Upper lobe of left lung (tissue), 6 donors: ENCODE measurements around the gene CD200R1L. TPM values are rescaled to one million over a fixed set of nuclear protein-coding genes. Genes with fewer than 3 reads are reported as not detected.

ENCODE experiments used
- ATAC-seq, 2 donors: fragments of 200-7000 bp; cut with Tn5 transposase; one replicate each; pipeline ENCODE4 v1.9.1; 2022; ENCODE audit warnings: mild to moderate bottlenecking in 2 of 2, moderate library complexity in 2 of 2; ENCODE audit not compliant: low FRiP score in 2 of 2
- DNase-seq, 2 donors: peaks; one replicate each; pipeline ENCODE4 v3.0.0-alpha.2; 2019 to 2020
- H3K27ac ChIP-seq, 4 donors: fragments of 200-600 bp; sonication (generic); one replicate each; pipeline ENCODE4 v1.5.1; 2016 to 2019
- H3K27me3 ChIP-seq, 4 donors: fragments of 200-600 bp; sonication (generic); one replicate each; pipeline ENCODE4 v1.5.1; 2017 to 2019
- H3K36me3 ChIP-seq, 4 donors: fragments of 200-600 bp; sonication (generic); one replicate each; pipeline ENCODE4 v1.5.1; 2016 to 2019
- H3K4me1 ChIP-seq, 4 donors: fragments of 200-600 bp; sonication (generic); one replicate each; pipeline ENCODE4 v1.5.1; 2018 to 2019
- H3K4me3 ChIP-seq, 4 donors: fragments of 200-600 bp; sonication (generic); one replicate each; pipeline ENCODE4 v1.5.1; 2017 to 2019; ENCODE audit warnings: mild to moderate bottlenecking in 2 of 4, moderate library complexity in 1 of 4
- H3K9me3 ChIP-seq, 4 donors: fragments of 200-600 bp; sonication (generic); one replicate each; pipeline ENCODE4 v1.5.1; 2018 to 2019
- EP300 ChIP-seq, 4 donors: sonication (generic); formaldehyde crosslinking; IDR thresholded peaks; one replicate each; pipeline ENCODE4 v1.5.1; 2017; ENCODE audit warnings: antibody characterized with exemption in 4 of 4, control low read depth in 2 of 4
- POLR2A ChIP-seq, 4 donors: fragments of 450-650 bp; IDR thresholded peaks; one replicate each; pipeline ENCODE4 v1.5.1; 2016 to 2017; ENCODE audit warnings: antibody characterized with exemption in 4 of 4, mild to moderate bottlenecking in 2 of 4
- POLR2AphosphoS5 ChIP-seq, 2 donors: sonication (generic); formaldehyde crosslinking; IDR thresholded peaks; one replicate each; pipeline ENCODE4 v1.5.1; 2017; ENCODE audit warnings: antibody characterized with exemption in 2 of 2
- WGBS, 2 donors: methylation state at CpG; one replicate each; pipeline ENCODE4 v1.1.5; 2017 to 2018; 5-methylcytosine and 5-hydroxymethylcytosine counted together
- total RNA-seq, 6 donors: library from RNA; depleted of rRNA in 4 of 6; stranded (reverse); fragments of >200 nt in 4 of 6; gene quantifications; one replicate each; pipeline versions ENCODE4 v1.1.0 to v1.2.1, GENCODE V29; 2016 to 2021
- TF ChIP-seq, protein P1 (sequence below), 6 experiments: fragments of 450-650 bp in 4 of 6; fragments of 200-600 bp in 2 of 6; sonication (generic) in 2 of 6; IDR thresholded peaks; one replicate each; pipeline ENCODE4 v1.5.1; 2016 to 2019; ENCODE audit warnings: antibody characterized with exemption in 6 of 6
- donor health status: DM: no; HTN: no; CAD: no; lungs with moderate emphysema.
- donor health status: DM: no; HTN: yes; CAD: no; lungs with severe emphysema.

Gene CD200R1L
- total RNA-seq, 6 donors from 2014 or later = not detected

DNA sequence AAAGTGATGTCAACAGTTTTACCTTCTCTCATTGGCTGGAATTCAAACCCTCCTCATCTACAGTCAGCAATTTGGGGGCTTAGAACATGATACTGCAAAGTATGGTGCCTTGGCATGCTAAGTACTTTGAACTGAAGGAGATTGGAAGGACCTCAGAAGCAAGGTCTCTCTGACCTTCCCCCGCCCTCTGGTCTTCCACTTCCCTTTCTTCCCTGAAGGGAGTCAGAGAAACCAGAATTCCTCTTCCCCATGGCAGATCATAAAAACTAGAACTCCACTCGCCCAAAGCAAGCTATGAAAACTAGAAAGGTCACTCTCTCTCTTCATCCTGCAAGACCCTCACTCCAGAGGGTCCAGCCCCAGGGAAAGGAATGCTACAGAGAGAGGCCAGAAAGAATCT lies 64.2 kb downstream of the CD200R1L start:
- peaks cover 0 to 15% (median 3%) of the 10 kb centered on the region in 4 donors for H3K4me1 ChIP-seq
- H3K36me3 ChIP-seq = no peaks in the 10 kb centered on the region
- peaks cover 0 to 2% (median 0%) of the 10 kb centered on the region in 4 donors for H3K9me3 ChIP-seq
- no peaks in the 10 kb centered on the region for H3K27me3 ChIP-seq
- 48 to 57% methylated on average over 2 of the region's 2 CpGs for WGBS, 2 donors
- ATAC-seq (no peak), DNase-seq (no peak)
- no peak for TF ChIP-seq POLR2A (IDR thresholded peaks at IDR 0.05)
- TF ChIP-seq, protein P1, sequence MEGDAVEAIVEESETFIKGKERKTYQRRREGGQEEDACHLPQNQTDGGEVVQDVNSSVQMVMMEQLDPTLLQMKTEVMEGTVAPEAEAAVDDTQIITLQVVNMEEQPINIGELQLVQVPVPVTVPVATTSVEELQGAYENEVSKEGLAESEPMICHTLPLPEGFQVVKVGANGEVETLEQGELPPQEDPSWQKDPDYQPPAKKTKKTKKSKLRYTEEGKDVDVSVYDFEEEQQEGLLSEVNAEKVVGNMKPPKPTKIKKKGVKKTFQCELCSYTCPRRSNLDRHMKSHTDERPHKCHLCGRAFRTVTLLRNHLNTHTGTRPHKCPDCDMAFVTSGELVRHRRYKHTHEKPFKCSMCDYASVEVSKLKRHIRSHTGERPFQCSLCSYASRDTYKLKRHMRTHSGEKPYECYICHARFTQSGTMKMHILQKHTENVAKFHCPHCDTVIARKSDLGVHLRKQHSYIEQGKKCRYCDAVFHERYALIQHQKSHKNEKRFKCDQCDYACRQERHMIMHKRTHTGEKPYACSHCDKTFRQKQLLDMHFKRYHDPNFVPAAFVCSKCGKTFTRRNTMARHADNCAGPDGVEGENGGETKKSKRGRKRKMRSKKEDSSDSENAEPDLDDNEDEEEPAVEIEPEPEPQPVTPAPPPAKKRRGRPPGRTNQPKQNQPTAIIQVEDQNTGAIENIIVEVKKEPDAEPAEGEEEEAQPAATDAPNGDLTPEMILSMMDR (IDR thresholded peaks at IDR 0.05) = no peak
- TF ChIP-seq EP300 (IDR thresholded peaks at IDR 0.05) = no peak
- no peak for TF ChIP-seq POLR2AphosphoS5 (IDR thresholded peaks at IDR 0.05)
- H3K4me3 ChIP-seq = no peak overlapping the region
- no peak overlapping the region for H3K27ac ChIP-seq

- TF ChIP-seq POLR2AphosphoS5 (IDR thresholded peaks at IDR 0.05) (no peak), POLR2A (IDR thresholded peaks at IDR 0.05) (no peak), EP300 (IDR thresholded peaks at IDR 0.05) (no peak)
- TF ChIP-seq, protein P1 (IDR thresholded peaks at IDR 0.05) = no peak
- no peak for ATAC-seq
Measured at GRCh38 chr3:112781599-112781998, 65.1 kb downstream of the CD200R1L start.

DNA sequence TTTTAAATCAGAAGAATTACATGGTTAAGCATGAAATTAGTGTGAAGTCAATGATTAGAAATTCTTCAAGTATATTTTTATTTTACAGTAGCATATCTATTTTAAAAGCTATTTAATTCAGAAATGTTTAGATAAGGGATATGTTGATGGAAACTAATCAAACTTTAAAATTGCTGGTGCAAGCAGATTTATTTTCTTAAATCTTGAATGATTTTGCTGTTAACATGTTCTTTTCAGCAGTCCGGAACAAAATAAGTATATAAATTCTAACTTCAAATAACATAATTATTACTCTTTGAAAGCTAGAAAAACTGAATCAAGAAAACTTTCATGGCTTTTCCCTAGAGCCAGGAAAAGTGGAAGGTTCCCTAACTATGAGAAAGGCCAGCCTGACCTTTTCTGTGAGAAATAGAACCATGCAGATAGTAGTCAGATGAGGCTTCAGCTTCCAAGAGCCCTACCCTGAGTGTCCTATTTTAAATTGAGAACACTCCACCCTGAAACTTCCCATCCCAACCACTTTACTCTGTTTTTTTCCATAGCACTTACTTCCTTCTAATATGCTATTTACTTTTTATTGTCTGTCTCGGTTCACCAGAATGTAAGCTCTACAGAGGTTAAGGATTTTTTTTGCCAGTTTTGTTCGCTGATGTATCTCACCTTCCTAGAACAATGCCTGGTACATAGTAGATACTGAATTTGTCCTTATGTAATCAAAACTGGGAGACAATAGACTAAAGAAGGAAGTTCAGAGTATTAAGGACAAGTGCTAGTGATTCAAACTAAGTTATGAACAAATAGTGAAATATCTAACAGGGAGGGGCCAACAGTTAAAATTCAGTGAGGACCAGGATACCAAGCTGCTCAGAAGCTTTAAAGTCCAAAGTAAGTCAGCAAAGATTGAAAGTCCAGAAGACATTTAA lies 66.8 kb downstream of the CD200R1L start:
- 64 to 65% methylated on average over 3 of the region's 3 CpGs for WGBS, 2 donors
- peak in 1 of 2 donors; percentile 43 for ATAC-seq
- DNase-seq = no peak
- peaks cover 0 to 15% (median 3%) of the 10 kb centered on the region in 4 donors for H3K4me1 ChIP-seq
- no peak for TF ChIP-seq EP300 (IDR thresholded peaks at IDR 0.05)
- TF ChIP-seq POLR2AphosphoS5 (IDR thresholded peaks at IDR 0.05) = no peak
- TF ChIP-seq, protein P1 (IDR thresholded peaks at IDR 0.05) = no peak
- TF ChIP-seq POLR2A (IDR thresholded peaks at IDR 0.05) = no peak
- H3K36me3 ChIP-seq = no peaks in the 10 kb centered on the region
- no peaks in the 10 kb centered on the region for H3K27me3 ChIP-seq
- no peak overlapping the region for H3K4me3 ChIP-seq
- no peaks in the 10 kb centered on the region for H3K9me3 ChIP-seq
- no peak overlapping the region for H3K27ac ChIP-seq

More at GRCh38 chr3:112781599-112781998, 65.1 kb downstream of the CD200R1L start:
- Histone ChIP-seq H3K27me3 (no peaks in the 10 kb centered on the region), H3K36me3 (no peaks in the 10 kb centered on the region), H3K27ac (no peak overlapping the region), H3K9me3 (no peaks in the 10 kb centered on the region), H3K4me3 (no peak overlapping the region), H3K4me1 (peaks cover 0 to 15% (median 3%) of the 10 kb centered on the region in 4 donors)
- WGBS, 2 donors = 88 to 95% methylated on average over 1 of the region's 1 CpG
- no peak for DNase-seq

DNA sequence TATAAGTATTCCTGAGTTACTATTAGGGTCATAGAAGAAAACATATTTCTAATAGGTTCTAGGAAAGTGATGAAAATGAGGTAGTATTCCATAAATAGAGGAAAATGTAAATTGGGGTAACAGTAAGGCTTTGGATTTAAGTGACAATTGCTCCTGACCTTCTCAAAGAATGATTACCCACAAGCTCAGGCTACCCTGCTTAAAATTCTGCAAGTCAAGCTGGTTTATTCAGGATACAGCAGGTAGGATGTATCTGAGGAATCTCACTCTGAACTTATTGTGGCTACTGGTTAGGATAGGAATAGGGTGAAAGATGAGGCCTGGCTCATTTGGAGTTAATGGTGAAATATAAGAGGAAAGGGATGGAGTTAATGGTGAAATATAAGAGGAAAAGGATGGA lies 67.7 kb downstream of the CD200R1L start:
- TF ChIP-seq, protein P1 (IDR thresholded peaks at IDR 0.05) = no peak
- TF ChIP-seq POLR2A (IDR thresholded peaks at IDR 0.05) = no peak
- Histone ChIP-seq H3K27ac (no peak overlapping the region), H3K27me3 (no peaks in the 10 kb centered on the region), H3K36me3 (no peaks in the 10 kb centered on the region), H3K4me1 (peaks cover 0 to 17% (median 3%) of the 10 kb centered on the region in 4 donors), H3K9me3 (no peaks in the 10 kb centered on the region), H3K4me3 (no peak overlapping the region)
- DNase-seq (no peak), ATAC-seq (no peak)
